ENCODE data around the gene BNC2.

BNC2 gene

GRCh38 chr9:16499892-16500291 is 370.6 kb downstream of the BNC2 start:
- TF ChIP-seq CEBPB (IDR thresholded peaks at IDR 0.05) = no peak
- TF ChIP-seq TEAD4 (IDR thresholded peaks at IDR 0.05) = no peak
- no peak for TF ChIP-seq MAX (IDR thresholded peaks at IDR 0.05)
- no peak for TF ChIP-seq USF1 (IDR thresholded peaks at IDR 0.05)
- no peak for TF ChIP-seq TCF12 (IDR thresholded peaks at IDR 0.05; ENCODE audit: low read depth)
- no peak for TF ChIP-seq CREB1 (IDR thresholded peaks at IDR 0.05; ENCODE audit: low read depth)
- no peak for TF ChIP-seq RAD21 (IDR thresholded peaks at IDR 0.05; ENCODE audit: low read depth)
- no peak for TF ChIP-seq REST (IDR thresholded peaks at IDR 0.05; ENCODE audit: low read depth)
- no peak for TF ChIP-seq FOXM1 (IDR thresholded peaks at IDR 0.05; ENCODE audit: borderline replicate concordance, low read depth)
- TF ChIP-seq EGR1 (IDR thresholded peaks at IDR 0.05) = no peak
- no peak for TF ChIP-seq TAF1 (IDR thresholded peaks at IDR 0.05; ENCODE audit: low read depth)
- no peak for TF ChIP-seq YY1 (IDR thresholded peaks at IDR 0.05; ENCODE audit: low read depth)
- TF ChIP-seq ZBTB7A (IDR thresholded peaks at IDR 0.05; ENCODE audit: low read depth) = no peak
- TF ChIP-seq NFIC (IDR thresholded peaks at IDR 0.05) = no peak

GRCh38 chr9:16496908-16497307 is 373.6 kb downstream of the BNC2 start:
- TF ChIP-seq CREB1 (IDR thresholded peaks at IDR 0.05; ENCODE audit: low read depth) = no peak
- no peak for TF ChIP-seq TAF1 (IDR thresholded peaks at IDR 0.05; ENCODE audit: low read depth)
- TF ChIP-seq FOXM1 (IDR thresholded peaks at IDR 0.05; ENCODE audit: borderline replicate concordance, low read depth) = no peak
- no peak for TF ChIP-seq EP300 (IDR thresholded peaks at IDR 0.05; ENCODE audit: borderline replicate concordance)
- TF ChIP-seq TEAD4 (IDR thresholded peaks at IDR 0.05) = no peak
- TF ChIP-seq CEBPB (IDR thresholded peaks at IDR 0.05) = no peak
- TF ChIP-seq NFIC (IDR thresholded peaks at IDR 0.05) = no peak

- no peak for TF ChIP-seq RAD21 (IDR thresholded peaks at IDR 0.05; ENCODE audit: low read depth)
- TF ChIP-seq MAX (IDR thresholded peaks at IDR 0.05) = no peak
- TF ChIP-seq TCF12 (IDR thresholded peaks at IDR 0.05; ENCODE audit: low read depth) = no peak
- TF ChIP-seq YY1 (IDR thresholded peaks at IDR 0.05; ENCODE audit: low read depth) = no peak
- TF ChIP-seq ZBTB7A (IDR thresholded peaks at IDR 0.05; ENCODE audit: low read depth) = no peak
- TF ChIP-seq REST (IDR thresholded peaks at IDR 0.05; ENCODE audit: low read depth) = no peak
- TF ChIP-seq TAF1 (IDR thresholded peaks at IDR 0.05; ENCODE audit: low read depth) = no peak
- no peak for TF ChIP-seq USF1 (IDR thresholded peaks at IDR 0.05)
- no peak for TF ChIP-seq EP300 (IDR thresholded peaks at IDR 0.05; ENCODE audit: borderline replicate concordance)
- TF ChIP-seq NFIC (IDR thresholded peaks at IDR 0.05) = no peak
- no peak for TF ChIP-seq CEBPB (IDR thresholded peaks at IDR 0.05)
- no peak for TF ChIP-seq EGR1 (IDR thresholded peaks at IDR 0.05)
- no peak for TF ChIP-seq TEAD4 (IDR thresholded peaks at IDR 0.05)
- TF ChIP-seq FOXM1 (IDR thresholded peaks at IDR 0.05; ENCODE audit: borderline replicate concordance, low read depth) = no peak
Observed at GRCh38 chr9:16487915-16488314, 382.6 kb downstream of the BNC2 start.

- no peak for TF ChIP-seq EGR1 (IDR thresholded peaks at IDR 0.05)
- no peak for TF ChIP-seq REST (IDR thresholded peaks at IDR 0.05; ENCODE audit: low read depth)
- TF ChIP-seq CREB1 (IDR thresholded peaks at IDR 0.05; ENCODE audit: low read depth) = no peak
- no peak for TF ChIP-seq RAD21 (IDR thresholded peaks at IDR 0.05; ENCODE audit: low read depth)
- TF ChIP-seq YY1 (IDR thresholded peaks at IDR 0.05; ENCODE audit: low read depth) = no peak
- TF ChIP-seq USF1 (IDR thresholded peaks at IDR 0.05) = no peak
- TF ChIP-seq TEAD4 (IDR thresholded peaks at IDR 0.05) = no peak
- TF ChIP-seq TCF12 (IDR thresholded peaks at IDR 0.05; ENCODE audit: low read depth) = no peak
- TF ChIP-seq TAF1 (IDR thresholded peaks at IDR 0.05; ENCODE audit: low read depth) = no peak
- no peak for TF ChIP-seq MAX (IDR thresholded peaks at IDR 0.05)
- TF ChIP-seq FOXM1 (IDR thresholded peaks at IDR 0.05; ENCODE audit: borderline replicate concordance, low read depth) = no peak
- no peak for TF ChIP-seq ZBTB7A (IDR thresholded peaks at IDR 0.05; ENCODE audit: low read depth)
- TF ChIP-seq NFIC (IDR thresholded peaks at IDR 0.05) = no peak
- TF ChIP-seq CEBPB (IDR thresholded peaks at IDR 0.05) = no peak
- TF ChIP-seq EP300 (IDR thresholded peaks at IDR 0.05; ENCODE audit: borderline replicate concordance) = no peak
Observed at GRCh38 chr9:16485575-16486321, 384.7 kb downstream of the BNC2 start.

Data from Ishikawa (cell line).